OCI-M1 (cell line): ENCODE measurements around the gene ENAH.
"Not testable (repeated sequence)": the region's sequence is repeated elsewhere in the genome, so short reads cannot be mapped to it uniquely, and the experiment has no call there.

Experiments
- DNase-seq: peaks from one replicate; lab custom pipeline; 2025; lab: John Stamatoyannopoulos, UW

ENAH gene

DNA sequence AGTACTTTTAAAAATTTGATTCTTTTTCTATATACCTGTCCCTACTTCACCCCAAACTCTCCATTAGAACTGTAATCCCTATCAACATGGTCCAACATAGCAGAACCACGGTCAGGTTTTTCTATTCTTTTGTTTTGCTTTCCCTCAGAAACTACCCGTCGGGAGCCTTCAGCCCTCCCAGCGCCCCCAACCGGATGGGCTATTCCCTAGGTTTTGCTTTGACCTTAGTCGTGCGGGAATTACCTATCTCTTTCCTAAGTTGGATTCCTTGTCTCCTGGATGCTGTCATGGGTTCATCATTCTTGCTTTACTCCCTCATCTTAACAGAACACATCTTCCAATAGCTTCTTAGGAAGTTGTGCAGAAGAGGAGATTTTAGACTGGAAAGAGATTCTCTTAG lies 127.5 kb downstream of the ENAH start:
- DNase-seq = no peak

DNA sequence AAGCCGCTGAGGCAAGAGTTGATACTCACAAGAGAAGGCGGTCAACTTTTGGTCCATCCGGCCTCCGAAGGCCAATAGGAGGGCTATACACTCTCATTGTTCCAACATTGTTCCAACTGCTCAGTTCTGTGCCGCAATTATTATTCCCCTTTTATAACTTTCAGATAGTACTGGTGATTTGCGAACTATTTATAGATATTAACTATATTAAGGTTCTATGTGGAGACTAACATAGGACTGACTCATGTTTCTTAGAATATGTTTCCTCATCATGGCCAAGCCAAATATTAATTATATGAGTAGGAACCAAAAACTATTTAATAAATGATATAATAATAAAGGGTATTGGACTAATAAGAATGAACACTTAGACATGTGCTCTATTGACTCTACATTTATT lies 128.4 kb downstream of the ENAH start:
- no peak for DNase-seq

DNA sequence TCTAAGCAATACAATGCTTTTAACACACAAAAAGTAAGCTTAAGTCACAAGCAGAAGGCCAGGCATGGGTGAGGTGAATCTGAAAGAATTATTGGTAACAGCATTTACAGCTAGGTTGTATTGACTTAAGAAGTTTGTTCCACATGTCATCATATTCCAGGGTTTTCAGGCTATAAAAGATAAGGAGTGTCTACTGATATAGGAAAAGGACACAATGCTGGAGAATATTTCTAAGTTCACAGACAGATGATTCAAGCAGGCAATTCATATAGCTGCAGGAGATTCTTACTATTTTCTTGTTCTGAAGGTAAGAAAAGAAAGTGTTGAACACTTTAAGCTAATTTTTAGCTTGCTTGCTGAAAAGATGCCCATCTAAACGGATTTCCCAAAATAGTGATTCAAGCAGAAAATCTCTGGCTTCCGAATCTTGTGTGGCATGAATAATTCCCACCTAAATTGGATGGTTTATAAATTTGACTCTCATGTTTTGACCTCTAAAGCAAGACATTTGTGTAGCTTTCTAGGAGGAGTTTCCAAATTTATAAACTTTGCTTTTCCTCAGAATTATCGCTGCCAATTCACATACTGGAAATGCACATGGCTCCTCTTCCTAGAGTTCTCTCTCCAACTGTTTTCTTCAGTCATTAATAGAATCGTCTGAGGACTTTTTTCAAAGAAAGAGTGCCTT lies 129.5 kb downstream of the ENAH start:
- DNase-seq = no peak

GRCh38 chr1:225522588-225523262 lies 130.2 kb downstream of the ENAH start:
- no peak for DNase-seq

DNA sequence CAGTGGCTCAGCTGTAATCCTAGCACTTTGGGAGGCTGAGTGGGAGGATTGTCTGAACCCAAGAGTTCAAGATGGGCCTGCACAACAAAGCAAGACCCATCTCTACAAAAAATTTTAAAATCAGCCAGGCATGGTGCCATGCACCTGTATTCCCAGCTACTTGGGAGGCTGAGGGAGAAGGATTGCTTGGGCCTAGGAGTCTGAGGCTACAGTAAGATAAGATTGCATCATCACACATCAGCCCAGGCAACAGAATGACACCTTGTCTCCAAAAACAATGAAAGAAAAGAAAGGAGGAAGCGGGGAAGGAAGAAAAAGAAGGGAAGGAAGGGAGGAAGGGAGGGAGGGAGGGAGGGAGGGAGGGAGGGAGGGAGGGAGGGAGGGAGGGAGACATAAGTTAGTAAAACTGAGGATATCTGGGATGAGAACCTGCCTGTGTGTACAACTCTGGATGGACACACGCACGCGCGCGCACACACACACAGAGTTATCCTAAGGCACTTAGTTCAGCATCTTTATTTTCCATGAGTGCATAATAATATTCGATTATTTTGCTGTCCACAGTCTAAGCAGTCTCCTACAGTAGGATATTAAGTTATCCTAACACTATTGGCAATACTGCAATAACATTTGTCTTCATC lies 132.2 kb downstream of the ENAH start:
- no peak for DNase-seq

GRCh38 chr1:225519166-225519863 lies 133.6 kb downstream of the ENAH start:
- no peak for DNase-seq

DNA sequence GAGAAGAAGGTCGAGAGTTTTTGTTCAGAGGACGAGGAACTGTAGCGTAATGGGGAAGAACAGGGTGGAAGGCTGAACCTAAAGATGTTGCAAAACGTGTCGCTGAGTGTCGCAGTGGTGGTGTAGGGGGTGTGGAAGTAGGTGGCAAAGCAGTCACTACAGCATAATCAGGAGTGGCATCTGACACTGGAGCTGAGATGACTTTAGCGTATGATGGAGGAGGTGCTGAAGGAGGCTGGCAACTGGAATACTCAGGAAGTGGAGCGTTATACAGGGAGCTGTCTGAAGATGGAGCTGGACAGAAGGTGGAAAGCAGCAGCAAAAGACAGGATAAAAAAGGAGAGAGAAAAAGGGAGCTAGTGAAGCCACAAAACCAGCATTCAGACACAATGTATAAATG lies 135.2 kb downstream of the ENAH start:
- no peak for DNase-seq

- DNase-seq = no peak
These were observed 135.7 kb downstream of the ENAH start for GRCh38 chr1:225517221-225517620.

- DNase-seq = no peak
These were observed 138.2 kb downstream of the ENAH start for GRCh38 chr1:225514671-225515081.

DNA sequence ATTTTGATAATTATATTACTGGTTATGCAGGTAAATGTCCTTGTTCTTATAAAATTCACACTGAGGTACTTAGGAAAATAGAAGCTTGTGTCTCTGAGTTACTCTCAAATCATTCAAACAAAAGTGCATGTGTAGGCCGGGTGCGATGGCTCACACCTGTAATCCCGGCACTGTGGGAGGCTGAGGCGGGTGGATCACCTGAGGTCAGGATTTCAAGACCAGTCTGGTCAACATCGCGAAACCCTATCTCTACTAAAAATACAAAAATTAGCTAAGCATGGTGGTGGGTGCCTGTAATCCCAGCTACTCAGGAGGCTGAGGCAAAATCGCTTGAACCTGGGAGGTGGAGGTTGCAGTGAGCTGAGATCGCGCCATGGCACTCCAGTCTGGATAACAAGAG lies 139.3 kb downstream of the ENAH start:
- DNase-seq = not testable (repeated sequence)

DNA sequence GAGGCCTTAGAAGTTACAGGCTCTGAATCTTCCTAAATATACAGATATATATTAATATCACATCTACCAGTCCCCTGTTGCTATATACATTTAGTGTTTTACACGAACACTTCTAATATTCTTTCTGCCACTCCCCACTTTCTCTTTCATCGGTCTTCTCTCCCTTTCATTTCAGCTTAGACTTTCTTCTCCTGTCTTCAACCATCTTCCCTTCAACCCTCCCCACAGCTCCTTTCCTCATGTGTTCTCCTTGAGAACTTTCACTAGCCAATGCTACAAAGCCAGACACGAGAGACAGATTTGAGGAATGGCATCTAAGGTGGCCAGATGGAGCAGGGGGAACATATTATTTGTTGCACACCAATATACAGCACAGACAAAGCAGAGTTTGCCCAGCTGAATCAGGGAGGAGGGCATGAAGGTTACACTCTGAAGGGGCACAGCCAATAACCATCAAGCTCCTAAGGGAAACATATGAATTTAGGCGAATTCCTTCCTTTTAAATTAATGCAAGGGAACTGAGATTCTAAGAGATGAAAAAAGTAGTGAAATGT lies 141.0 kb downstream of the ENAH start:
- peak; percentile 48 for DNase-seq

- DNase-seq = not testable (repeated sequence)
These were observed 142.2 kb downstream of the ENAH start for GRCh38 chr1:225510740-225511139.

DNA sequence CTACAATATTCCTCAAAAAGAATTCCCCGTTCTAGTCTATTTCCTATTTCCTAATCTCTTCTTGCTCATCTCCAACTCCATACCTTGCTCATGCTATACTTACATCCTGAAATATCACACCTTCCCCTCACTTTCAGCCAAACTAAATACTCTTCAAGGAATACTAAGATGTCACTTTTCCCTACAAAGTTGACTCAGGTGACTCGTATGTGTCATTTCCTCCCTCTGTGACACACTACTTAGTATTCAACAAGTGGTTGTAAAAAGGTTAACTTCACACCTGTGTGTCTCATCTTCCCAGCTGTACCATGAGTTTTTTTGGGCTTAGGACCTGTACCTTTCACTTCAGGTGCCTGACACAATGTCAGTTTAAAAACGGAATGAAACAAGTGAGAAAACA lies 143.2 kb downstream of the ENAH start:
- no peak for DNase-seq

GRCh38 chr1:225509376-225509707 lies 143.6 kb downstream of the ENAH start:
- DNase-seq = no peak

- peak; percentile 60 for DNase-seq
These were observed 144.2 kb downstream of the ENAH start for GRCh38 chr1:225508538-225509375.

- DNase-seq = no peak
These were observed 146.2 kb downstream of the ENAH start for GRCh38 chr1:225506727-225507126.

DNA sequence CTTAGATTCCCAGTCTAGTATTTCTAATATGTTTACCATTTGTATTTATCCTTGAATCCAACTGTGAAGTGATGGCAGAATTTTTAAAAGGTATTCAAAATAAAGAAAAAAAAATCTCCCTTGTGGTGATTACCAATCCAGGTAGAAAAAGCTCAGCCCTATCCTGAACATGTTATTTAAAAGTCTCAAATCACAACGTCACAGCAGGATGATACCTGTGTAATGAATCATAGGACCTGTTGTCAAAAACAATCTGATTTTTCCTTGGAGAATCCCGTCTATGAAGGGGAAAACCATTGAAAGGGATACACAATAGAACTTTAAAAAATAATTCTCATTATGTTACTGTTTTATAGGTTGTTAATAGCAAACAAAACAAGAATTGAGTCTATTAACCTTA lies 148.1 kb downstream of the ENAH start:
- no peak for DNase-seq

GRCh38 chr1:225500624-225501192 lies 152.2 kb downstream of the ENAH start:
- no peak for DNase-seq

DNA sequence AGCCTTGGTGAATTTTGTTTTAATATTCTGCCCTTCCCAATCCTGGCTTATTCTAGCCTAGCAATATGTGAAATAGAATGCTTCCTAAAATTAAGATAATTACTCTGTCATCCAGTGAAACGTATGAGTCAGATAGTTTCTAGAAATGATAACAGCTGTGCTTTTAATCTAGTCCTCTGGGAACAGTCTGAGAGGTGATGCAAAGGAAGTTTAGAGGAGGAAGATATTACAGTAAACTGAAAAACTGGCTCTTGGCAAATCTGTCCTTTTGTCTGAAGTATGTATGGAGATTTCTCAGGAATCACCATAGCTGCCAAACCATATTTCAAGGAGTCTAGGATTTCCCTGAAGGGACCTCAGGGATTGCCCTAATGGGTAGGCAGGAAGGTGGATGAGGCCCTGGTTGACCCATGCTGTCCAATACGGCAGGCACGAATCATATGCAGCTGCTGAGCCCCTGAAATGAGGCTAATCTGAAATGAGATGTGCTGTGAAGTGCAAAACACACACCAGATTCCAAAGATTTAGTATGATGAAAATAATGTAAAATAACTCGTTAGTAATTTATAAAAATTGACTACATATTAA lies 154.3 kb downstream of the ENAH start:
- DNase-seq = peak; percentile 29

- DNase-seq = no peak
These were observed 158.0 kb downstream of the ENAH start for GRCh38 chr1:225494789-225495359.
